DND-41 (cell line): ENCODE data around the gene KBTBD4.

ENCODE experiments used
- CTCF ChIP-seq: IDR thresholded peaks from 2 replicates; pipeline ENCODE4 v1.5.1; 2012; ENCODE audit warnings: borderline replicate concordance, low read length, moderate library complexity, mild to moderate bottlenecking; ENCODE audit not compliant: poor library complexity, severe bottlenecking; ENCODE audit errors: extremely low read depth
- EZH2 ChIP-seq: IDR thresholded peaks from 3 replicates; pipeline ENCODE4 v1.6.1; 2012; ENCODE audit warnings: borderline replicate concordance, low read depth, mild to moderate bottlenecking, moderate library complexity, low read length, inconsistent platforms; ENCODE audit not compliant: severe bottlenecking

GRCh38 chr11:47560426-47560825 is 18.3 kb downstream of the KBTBD4 start:
- no peak for TF ChIP-seq CTCF
- TF ChIP-seq EZH2: no peak
